GM21381 (cell line): ENCODE results near the gene RPS18.

Experiments used
- ATAC-seq: cut with Tn5 transposase; IDR thresholded peaks from one replicate; pipeline ENCODE4 v1.9.1; 2021; ENCODE audit warnings: mild to moderate bottlenecking, moderate library complexity; ENCODE audit not compliant: unreplicated experiment

Gene RPS18

GRCh38 chr6:33288921-33289783 is 17.3 kb downstream of the RPS18 start, which contains the start of the genes PFDN6 and WDR46:
PFDN6 (plus strand) TSS chr6:33289601; CDS start chr6:33289857, 256 bp downstream.
WDR46 (minus strand) TSS chr6:33289239; CDS start chr6:33289170, 69 bp downstream.
- ATAC-seq: peak; percentile 81

- ATAC-seq: no peak
These were observed 18.0 kb downstream of the RPS18 start for GRCh38 chr6:33289784-33290315.

GRCh38 chr6:33290459-33290858 is 18.6 kb downstream of the RPS18 start:
- ATAC-seq: no peak

- ATAC-seq: no peak
These were observed 21.3 kb downstream of the RPS18 start for GRCh38 chr6:33292996-33293682.

GRCh38 chr6:33294086-33294823 is 22.4 kb downstream of the RPS18 start:
- no peak for ATAC-seq

GRCh38 chr6:33295621-33296369 is 23.9 kb downstream of the RPS18 start:
- no peak for ATAC-seq

GRCh38 chr6:33296797-33297405 is 25.0 kb downstream of the RPS18 start:
- ATAC-seq: no peak

GRCh38 chr6:33297406-33297955 is 25.6 kb downstream of the RPS18 start:
- no peak for ATAC-seq

GRCh38 chr6:33297956-33298772 is 26.3 kb downstream of the RPS18 start:
- no peak for ATAC-seq

- ATAC-seq: no peak
These were observed 26.9 kb downstream of the RPS18 start, which contains the start of gene RGL2 for GRCh38 chr6:33298773-33299236. RGL2 (minus strand) TSS chr6:33298942; CDS start chr6:33298610, 332 bp downstream.

- peak; percentile 66 for ATAC-seq
These were observed 27.5 kb downstream of the RPS18 start for GRCh38 chr6:33299237-33299944.

- no peak for ATAC-seq
These were observed 30.0 kb downstream of the RPS18 start for GRCh38 chr6:33301877-33302276.

- no peak for ATAC-seq
These were observed 32.3 kb downstream of the RPS18 start for GRCh38 chr6:33304216-33304615.

GRCh38 chr6:33305052-33305451 is 33.2 kb downstream of the RPS18 start:
- ATAC-seq: no peak

- ATAC-seq: no peak
These were observed 34.5 kb downstream of the RPS18 start for GRCh38 chr6:33306356-33306755.

- no peak for ATAC-seq
These were observed 40.7 kb downstream of the RPS18 start for GRCh38 chr6:33312361-33313104.

- ATAC-seq: peak; percentile 1
These were observed 41.3 kb downstream of the RPS18 start for GRCh38 chr6:33313105-33313708.
